NCI-H2196 treated with DMSO at 0.1 percent for 48 hours (cell line): ENCODE measurements around the gene ZSCAN18.
"Not testable (repeated sequence)": the region's sequence is repeated elsewhere in the genome, so short reads cannot be mapped to it uniquely, and the experiment has no call there.

Experiments used
- DNase-seq: peaks from one replicate; lab custom pipeline; 2025; ENCODE audit not compliant: unreplicated experiment; lab: John Stamatoyannopoulos, UW

The ZSCAN18 gene

GRCh38 chr19:58097781-58098681 is at the start of gene ZSCAN18:
ZSCAN18 (minus strand) TSS chr19:58098231; CDS start chr19:58090267, 7,964 bp downstream.
- peak; percentile 73 for DNase-seq

GRCh38 chr19:58147475-58147874 is 49.4 kb upstream of the ZSCAN18 start:
- DNase-seq: not testable (repeated sequence)

GRCh38 chr19:58145849-58146248 is 47.8 kb upstream of the ZSCAN18 start:
- no peak for DNase-seq

GRCh38 chr19:58134244-58134643 is 36.2 kb upstream of the ZSCAN18 start:
- DNase-seq: no peak

- DNase-seq: no peak
Measured at GRCh38 chr19:58129284-58129683, 31.3 kb upstream of the ZSCAN18 start.

GRCh38 chr19:58128041-58128685 is 30.1 kb upstream of the ZSCAN18 start:
- DNase-seq: no peak

- no peak for DNase-seq
Measured at GRCh38 chr19:58123354-58123753, 25.3 kb upstream of the ZSCAN18 start.

- no peak for DNase-seq
Measured at GRCh38 chr19:58118979-58119733, 21.1 kb upstream of the ZSCAN18 start.

GRCh38 chr19:58117841-58118575 is 20.0 kb upstream of the ZSCAN18 start:
- no peak for DNase-seq

GRCh38 chr19:58108546-58108817 is 10.5 kb upstream of the ZSCAN18 start:
- no peak for DNase-seq

GRCh38 chr19:58107778-58108545 is 9.9 kb upstream of the ZSCAN18 start:
- DNase-seq: no peak

- no peak for DNase-seq
Measured at GRCh38 chr19:58098682-58098998, 609 bp upstream of the ZSCAN18 start.

GRCh38 chr19:58097349-58097748 is 682 bp downstream of the ZSCAN18 start:
- no peak for DNase-seq

- no peak for DNase-seq
Measured at GRCh38 chr19:58096884-58097283, 1.1 kb downstream of the ZSCAN18 start.

GRCh38 chr19:58095328-58095727 is 2.7 kb downstream of the ZSCAN18 start:
- no peak for DNase-seq

GRCh38 chr19:58093071-58093470 is 5.0 kb downstream of the ZSCAN18 start:
- no peak for DNase-seq

- no peak for DNase-seq
Measured at GRCh38 chr19:58091251-58091995, 6.6 kb downstream of the ZSCAN18 start.

- DNase-seq: no peak
Measured at GRCh38 chr19:58089846-58090245, 8.2 kb downstream of the ZSCAN18 start.

GRCh38 chr19:58088521-58089052 is 9.4 kb downstream of the ZSCAN18 start:
- no peak for DNase-seq
